GM19395 (cell line): ENCODE measurements around the gene NRAS.

Experiments
- ATAC-seq: cut with Tn5 transposase; IDR thresholded peaks from one replicate; pipeline ENCODE4 v1.9.1; 2021; ENCODE audit warnings: mild to moderate bottlenecking, moderate library complexity; ENCODE audit not compliant: unreplicated experiment

The NRAS gene

DNA sequence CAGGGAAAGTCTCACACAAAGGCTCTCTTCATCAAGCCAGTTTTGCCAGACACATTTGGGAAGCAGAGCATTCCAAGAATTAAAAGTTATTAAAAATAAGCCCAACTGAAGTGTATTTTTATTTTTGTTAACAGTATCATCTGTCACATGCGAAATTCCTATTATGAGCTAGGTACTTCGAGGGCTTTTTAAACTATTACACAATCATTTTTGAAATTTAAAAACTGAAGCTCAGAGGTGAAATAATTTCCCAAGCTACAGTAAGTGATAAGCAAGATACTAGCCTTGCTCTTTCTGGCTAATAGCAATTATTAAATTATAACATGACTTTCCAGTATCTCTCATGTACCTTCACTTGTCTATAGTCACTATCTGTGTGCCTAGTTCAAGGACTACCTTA, 12.0 kb upstream of the NRAS start:
- ATAC-seq, result no peak

DNA sequence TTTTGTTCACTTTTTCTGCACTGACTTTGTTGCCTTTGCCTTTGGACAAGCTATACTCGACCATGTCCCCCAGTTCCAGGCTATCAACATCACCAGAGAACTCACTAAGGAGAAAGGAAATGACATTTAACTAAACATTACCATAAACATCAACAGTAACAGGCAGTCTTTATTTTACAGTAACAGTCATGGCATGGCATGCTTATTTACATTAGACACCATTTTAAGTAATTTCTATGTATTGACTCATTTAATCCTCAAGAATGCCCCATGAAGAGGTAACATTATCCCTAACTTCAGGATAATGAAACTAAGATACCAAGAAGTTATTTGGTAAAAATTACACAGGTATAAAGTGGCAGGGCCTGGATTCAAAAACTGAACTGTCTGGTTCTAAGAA, 8.7 kb upstream of the NRAS start:
- ATAC-seq, result no peak

DNA sequence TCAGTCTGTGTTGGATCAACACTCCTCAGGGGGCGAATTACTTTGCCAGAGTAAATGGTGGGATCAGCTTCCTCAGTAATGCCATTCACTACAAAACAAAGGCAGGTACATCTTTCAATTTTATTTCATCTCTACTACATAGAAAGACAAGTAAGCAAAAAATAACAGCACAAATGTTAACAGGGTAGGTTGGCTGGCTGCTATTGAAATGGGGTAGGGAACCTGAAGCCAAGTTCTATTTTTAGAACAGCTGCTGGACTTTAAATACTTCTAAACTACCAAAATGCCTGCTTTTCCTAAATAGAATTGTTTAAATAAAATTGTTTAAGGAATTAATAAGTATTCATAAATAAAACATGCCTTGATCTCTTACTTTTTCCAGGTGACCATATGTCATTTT, 7.3 kb upstream of the NRAS start:
- ATAC-seq, result no peak

DNA sequence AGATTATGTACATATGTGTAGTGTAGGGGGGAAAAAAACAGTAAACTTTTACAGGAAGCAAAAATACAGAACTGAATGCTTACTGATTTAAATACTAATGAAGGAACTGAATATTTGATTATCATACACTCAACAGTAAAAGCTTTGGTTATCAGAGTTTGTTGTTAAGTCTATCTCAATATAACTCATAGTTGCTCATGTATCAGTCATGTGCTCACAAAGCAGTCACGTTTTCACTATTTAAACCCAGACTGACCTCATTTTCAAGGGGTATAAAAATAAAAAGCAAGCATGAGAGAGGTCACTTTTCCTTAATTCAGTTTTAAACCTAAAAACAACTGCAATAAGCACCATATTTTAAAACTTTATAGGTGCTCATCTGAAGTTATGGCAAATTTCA, 6.9 kb upstream of the NRAS start:
- no peak for ATAC-seq

DNA sequence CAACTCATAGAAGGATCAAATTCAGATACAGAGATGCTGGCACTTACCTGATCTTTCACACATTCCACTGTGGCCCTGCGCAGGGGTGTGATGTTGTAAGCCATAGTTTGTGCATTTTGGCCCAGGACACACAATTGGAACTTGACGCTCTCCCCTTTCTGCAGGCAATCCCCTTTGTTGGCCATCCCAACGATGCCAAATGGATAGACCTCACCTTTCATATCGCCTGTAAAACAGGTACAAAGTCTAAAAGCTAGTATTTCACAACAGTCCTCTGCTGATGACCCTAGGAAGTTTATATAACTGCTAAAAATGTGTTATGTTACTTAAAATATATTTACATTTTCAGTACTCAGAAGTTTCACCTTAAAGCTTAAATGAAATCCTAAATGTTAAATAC, 3.9 kb upstream of the NRAS start:
- ATAC-seq, result no peak

DNA sequence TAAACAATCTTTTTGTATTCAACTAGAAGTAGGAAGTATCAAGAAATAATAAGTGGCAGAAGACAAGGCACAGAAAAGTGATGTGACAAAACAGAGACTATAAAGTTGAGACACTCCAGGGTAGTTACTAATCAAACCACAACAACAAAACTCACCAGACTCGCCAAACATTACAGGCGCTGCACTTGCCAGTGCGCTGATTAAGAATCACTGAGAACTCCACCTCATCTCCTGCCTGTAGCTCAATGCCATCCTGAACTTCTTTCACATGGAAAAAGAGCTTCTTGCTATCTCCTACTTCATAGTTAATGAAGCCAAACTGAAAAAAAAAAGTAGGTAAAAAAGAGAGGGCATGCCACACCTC, 2.8 kb upstream of the NRAS start:
- no peak for ATAC-seq

DNA sequence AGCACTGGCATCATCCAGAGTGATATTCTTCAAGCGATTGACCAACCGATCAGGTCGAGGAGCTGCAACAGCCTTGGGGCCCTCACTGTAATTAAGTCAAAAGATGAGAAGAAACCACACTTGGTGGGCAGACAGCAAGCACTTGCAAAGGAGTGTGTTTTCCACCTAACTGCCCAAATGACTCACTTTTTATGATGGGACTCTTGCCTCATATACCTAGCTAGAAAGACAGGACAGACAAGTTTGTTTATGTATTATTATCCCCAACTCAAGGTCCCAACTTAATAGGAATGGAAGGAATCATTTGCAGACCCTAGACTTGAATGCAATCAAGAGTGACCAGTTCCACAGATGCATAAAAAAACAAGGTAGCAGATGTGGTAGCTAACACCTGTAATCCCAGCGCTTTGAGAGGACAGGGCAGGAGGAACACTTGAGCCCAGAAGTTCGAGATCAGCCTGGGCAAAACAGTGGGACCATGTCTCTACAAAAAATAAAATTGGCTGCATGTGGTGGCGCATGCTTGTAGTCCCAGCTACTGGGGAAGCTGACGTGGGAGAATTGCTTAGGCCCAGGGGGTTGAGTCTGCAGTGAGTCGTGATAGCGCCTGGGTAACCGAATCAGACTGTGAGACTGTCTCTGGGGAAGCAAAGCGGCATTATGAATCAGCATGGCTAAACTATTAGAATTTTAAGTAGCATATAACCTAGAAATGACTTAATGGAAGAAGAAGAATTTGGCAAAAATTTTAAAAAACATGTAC, 2.3 kb upstream of the NRAS start:
- ATAC-seq, result no peak

DNA sequence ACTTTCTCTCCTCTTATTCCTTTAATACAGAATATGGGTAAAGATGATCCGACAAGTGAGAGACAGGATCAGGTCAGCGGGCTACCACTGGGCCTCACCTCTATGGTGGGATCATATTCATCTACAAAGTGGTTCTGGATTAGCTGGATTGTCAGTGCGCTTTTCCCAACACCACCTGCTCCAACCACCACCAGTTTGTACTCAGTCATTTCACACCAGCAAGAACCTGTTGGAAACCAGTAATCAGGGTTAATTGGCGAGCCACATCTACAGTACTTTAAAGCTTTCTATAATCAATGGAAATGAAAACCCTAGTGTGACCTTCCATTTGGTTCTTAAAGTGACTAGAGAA, 643 bp downstream of the NRAS start:
- no peak for ATAC-seq

DNA sequence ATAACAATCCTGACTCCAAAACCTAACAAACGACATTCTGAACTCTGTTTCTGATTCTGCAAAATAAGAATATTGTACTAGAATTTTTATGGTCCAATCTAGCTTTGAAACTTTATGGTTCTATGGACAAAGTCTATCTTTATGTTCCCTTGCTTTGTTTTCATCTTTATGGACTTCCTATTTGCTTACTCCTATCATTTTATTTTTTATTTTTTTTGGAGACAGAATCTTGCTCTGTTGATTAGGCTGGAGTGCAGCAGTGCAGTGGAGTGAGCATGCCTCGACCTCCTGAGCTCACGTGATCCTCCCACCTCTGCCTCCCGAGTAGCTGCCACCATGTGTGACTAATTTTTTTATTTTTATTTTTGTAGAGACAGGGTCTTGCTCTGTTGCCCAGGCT, 3.6 kb downstream of the NRAS start:
- no peak for ATAC-seq

DNA sequence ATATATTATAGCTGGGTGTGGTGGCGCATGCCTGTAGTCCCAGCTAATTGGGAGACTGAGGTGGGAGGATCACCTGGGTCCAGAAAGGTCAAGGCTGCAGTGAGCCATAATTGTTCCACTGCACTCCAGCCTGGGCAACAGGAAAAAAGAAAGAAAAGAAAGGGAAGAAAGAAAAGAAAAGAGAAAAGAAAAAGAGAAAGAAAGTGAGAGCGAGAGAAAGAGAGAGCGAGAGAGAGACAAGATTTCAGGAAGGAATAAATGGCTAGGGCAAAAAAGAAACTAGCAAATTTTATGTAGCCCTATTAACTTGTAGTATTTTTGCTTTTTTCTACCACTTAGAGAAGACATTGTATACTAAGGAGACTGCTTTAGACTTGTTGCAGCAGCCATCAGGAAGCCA, 6.2 kb downstream of the NRAS start:
- ATAC-seq, result no peak

DNA sequence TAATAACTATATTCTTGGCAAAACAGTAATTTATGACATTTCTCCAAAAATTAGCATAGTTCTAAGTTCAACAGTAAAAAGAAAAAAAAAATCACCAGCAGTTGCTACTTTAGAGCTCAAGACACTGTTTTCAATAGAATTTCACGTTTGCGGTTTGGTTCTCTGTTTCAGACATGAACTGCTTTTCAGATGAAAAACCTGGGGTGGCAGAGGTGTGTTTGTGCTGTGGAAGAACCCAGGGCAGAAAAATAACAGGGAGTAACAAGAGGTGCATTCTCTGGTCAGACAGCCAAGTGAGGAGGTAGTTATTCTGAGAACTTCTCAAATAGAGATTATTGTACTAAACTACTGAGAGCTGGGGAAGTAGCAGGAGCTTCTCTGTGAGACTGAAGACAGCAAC, 9.0 kb downstream of the NRAS start:
- no peak for ATAC-seq

DNA sequence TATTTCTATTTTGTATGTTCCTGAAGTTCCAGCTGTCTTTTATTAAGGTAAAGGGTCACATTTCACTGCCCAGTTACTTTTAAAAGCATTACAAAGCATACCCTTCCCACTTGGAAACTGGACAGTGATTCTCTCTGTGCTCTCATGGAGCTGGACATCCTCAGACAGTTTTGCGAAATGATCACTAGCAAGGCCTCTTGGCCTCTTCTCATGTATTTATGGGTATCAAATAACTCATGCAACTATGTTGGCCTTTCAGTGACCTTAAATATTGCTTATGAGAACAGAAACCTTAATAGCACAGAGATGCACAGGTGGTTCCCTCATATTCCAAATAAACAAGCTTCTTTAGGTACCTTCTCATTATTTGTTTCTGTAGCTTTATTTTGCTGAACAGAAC, 13.3 kb downstream of the NRAS start:
- no peak for ATAC-seq

DNA sequence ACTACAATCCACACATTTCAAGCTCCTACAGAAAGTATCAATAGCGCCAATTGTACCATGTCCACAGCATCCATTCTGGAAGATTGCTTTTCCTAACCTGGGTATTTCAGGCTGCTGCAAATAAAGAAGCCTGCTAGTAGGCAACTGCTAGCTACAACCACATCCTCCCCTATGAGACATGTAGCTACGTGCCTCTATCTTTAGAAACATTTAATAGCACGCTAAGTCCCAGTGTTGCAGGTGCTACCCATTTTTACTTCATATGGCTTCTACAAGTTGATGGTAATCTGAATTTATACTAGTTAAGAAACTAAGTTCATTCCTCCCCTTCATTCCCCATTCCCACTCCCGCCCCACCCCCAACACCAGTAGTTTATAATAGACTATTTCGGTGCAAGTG, 13.8 kb downstream of the NRAS start:
- no peak for ATAC-seq

DNA sequence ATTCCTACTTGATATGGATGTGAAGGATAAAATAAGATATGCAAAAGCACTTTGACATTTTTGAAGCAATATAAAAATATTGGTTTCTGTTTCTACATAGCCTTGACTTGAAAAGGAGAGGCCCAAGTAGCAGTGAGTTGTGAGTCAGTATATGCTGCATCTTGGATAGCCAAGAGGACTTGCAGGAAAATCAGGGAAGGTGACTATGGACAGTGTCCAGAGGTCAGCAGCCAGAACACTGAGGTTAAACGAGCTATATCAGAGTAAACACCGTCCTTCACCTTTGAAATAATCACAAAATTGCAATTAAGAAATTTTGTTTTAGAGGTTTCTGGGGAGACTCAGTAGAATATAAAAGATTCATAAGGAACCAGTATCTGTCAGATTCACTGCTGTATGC, 14.6 kb downstream of the NRAS start:
- ATAC-seq, result no peak

DNA sequence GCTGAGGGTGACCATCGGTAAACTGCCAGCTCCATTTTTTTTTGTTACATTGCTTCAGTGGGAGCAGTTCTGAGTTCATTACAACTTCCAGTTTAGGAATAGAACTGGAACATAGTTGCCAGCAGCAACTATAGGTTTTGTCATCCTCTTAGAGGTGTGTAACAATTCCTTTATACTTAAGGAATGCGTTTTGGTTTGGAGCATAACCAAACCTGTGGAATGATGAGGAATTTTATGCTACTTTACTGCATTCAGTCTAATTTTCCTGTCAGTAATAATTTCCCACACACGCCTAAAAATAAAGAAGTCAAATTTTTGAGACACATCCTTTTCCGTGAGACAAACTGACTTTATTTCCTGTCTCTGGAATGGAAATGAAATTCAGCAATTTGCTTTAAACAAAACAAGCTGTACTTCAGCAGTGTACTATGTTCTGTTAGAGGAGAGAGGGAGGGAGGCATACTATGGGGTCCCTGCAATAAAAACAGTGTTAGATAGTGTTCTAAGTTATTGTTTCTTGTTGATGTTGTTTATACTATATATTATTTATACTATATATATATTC, 16.5 kb downstream of the NRAS start:
- ATAC-seq, result no peak

DNA sequence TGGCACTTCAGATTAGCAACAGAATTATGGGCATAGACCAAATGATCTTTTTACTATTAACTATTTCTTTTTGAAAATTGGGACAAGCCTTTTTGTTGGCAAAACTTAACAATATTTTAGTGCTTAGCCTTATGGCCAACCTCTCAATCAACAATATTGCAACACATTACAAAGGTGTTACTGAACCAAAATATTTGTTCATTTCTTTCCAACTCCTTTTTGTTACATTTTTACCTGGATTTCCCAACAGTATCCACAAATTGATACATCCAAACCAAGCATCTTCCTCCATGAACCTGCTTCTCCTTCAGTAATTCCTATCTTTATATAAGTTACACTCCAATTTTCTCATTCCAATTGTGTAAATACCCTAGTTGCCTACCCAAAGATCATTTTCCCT, 19.8 kb downstream of the NRAS start:
- no peak for ATAC-seq

DNA sequence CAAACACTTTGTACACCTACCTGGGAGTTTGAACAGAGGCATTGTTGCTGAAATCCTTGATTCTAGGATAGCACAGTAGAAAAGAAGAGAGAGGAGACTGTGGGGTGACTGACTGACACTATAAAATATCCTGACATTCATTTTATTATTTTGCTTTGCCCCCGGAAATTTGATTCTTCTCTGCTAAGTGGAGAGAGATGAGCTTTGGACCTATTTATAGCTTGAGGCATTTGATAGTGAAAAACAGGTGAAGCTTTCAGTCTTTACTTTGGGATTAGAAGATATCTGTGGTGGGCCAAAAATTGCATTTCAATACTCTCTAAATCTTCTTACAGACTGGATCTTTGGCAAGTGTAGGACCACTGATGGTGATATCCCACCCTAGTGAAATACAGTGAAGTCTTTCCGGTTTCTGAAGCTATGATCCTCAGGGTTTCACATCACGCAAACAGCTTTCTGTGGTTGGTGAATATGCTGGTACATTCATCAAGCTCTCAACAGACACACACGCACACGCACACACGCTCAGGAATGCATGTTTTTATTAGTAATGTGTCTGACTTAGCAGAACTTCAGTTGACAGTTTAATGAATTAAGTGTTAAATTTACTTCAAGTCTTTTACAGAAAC, 21.0 kb downstream of the NRAS start, which contains the start of gene AMPD1:
Gene AMPD1 (minus strand): TSS at position 117 of the 629 bp plus-strand sequence. CDS start 75 bp downstream, at position 42.
- no peak for ATAC-seq

DNA sequence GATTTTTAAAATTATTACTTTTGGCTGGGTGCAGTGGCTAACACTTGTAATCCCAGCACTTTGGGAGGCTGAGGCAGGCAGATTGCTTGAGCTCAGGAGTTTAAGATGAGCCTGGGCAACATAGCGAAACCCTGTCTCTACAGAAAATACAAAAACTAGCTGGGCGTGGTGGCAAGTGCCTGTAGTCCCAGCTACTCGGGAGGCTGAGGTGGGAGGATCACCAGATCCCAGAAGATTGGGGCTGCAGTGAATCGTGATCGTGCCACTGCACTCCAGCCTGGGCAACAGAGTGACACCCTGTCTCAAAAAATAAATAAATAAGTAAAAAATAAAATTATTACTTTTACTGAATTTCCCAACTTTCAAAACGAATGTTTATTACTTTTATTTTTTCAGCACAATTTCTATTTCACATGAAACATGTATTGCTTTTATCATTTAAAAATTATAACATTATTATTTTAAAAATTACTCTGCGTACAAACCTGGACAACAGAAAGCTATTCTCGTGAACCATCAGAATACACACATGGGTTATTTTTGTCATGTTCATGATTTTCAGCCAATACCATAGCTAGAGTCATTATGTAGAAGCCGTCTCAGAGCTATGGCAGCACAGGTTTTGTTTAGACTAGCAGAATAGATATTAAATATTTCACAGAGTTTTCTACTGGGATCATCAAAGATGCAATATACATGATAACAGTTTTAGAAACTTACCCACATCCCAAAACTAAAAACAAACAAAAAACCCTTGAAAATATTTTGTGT, 21.8 kb downstream of the NRAS start:
- no peak for ATAC-seq

DNA sequence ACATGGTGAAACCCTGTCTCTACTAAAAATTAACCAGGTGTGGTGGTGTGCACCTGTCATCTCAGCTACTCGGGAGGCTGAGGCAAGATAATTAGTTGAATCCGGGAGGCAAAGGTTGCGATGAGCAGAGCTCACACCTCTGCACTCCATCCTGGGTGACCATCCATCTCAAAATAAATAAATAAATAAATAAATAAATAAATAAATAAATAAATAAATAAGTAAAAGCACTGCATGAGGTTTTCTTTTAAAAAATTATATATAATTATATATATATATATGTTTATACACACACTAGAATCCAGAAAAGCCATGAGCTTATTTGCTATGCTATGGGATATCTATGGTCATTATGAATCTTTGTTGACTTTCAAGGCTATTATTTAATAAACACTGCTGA, 23.6 kb downstream of the NRAS start:
- ATAC-seq, result no peak

DNA sequence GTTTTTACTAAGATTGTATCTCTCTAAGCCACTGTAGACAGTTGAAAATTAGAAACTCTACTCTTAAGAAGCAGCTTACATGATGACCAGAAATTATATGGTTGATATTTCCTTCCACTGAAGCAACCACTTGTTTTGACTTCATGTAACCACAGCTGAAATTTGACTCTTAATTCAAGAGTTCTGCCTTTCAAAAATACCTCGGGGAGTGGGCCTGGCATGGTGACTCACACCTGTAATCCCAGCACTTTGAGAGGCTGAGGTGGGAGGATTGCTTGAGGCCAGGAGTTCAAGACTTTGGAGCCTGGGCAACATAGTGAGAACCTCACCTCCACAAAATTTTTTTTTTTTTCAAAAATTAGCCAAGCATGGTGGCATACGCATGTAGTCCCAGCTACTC, 25.5 kb downstream of the NRAS start:
- ATAC-seq, result no peak

DNA sequence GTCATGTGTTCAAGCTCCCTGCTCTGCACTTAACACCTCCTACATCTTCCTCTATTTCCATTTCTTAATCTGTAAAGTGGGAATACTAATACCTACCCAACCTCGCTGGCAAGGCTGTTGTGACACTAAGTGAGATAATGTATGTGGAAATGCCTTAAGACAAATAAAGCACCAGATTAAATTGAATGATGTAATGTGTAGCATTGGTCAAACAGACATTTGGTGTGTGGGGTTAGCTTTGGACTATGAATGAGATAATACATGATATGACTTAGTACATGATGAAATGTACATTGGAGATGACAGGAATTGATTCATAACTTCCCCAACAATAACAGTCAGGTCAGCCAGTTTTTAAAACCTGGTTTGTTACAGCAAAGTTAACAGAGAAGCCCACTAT, 26.4 kb downstream of the NRAS start:
- ATAC-seq, result no peak

DNA sequence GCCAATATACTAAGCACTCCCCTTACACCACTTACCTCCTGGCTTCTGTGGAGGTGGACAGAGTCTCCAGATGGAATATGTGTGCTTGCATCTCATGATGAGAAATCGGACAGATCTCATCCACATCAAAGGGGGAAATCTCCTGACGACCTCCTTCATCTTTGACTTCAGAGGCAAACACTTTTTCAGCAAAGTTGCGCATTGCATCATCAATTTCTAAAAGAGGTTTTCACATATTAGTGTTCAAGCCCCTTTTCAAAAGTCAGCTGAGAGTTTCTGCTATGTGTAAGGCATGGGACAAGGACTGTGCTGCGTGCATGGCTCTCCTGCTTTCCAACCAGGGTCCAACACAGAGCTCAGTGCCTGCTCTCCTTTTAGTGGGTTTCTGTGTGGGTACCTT, 28.0 kb downstream of the NRAS start:
- ATAC-seq, result no peak
